GM23248 (cell line): ENCODE results near the gene CTBP2.

ENCODE experiments used
- EZH2 ChIP-seq: fragments of 200-600 bp; sonication (generic); IDR thresholded peaks from 2 replicates; pipeline ENCODE4 v1.6.1; 2018; ENCODE audit warnings: antibody characterized with exemption, mild to moderate bottlenecking; ENCODE audit not compliant: insufficient read depth, poor library complexity, severe bottlenecking
- EZH2phosphoT487 ChIP-seq: fragments of 200-600 bp; sonication (generic); IDR thresholded peaks from 2 replicates; pipeline ENCODE4 v1.6.1; 2018; ENCODE audit warnings: antibody characterized with exemption, moderate library complexity, mild to moderate bottlenecking, low read depth; ENCODE audit not compliant: insufficient read depth

DNA sequence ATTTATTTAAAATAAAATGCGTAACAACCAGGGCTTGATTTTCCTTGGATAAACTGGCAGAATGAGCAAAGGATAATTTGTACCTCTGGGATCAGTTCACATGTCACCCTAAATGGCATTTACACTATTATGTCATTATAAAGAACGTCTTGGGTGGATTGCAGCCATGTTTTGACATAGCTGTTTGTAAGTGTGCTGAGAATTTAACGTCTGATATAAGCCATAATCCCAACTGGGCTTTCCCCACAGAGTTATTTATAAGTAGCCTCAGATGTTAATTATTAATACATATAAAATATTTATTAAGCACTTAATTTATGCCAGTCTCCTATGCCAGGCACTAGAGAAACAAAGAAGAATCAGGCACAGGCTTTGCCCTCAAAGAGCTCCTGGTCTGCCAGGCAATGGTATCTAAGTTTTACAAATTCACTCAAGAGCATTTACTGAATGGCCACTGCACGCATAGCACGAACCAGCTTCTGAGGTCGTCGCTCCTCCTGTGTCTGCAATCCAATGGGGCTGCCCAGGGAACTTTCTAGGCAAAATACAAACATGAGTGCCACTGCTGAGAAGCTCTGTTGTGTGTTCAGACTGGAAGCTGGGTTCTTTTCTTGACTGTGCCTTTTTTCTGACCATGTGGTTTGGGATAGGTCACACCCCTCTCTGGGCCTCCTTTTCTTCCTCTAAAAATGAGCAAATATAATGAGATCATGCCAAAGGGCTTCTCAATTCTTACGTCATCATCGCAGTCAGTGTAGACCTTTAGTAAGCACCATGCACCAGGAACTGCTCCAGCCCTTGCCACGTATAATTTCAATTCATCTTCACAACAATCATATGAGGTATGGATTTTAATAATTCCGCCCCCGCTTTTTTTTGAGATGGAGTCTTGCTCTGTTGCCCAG, 11.3 kb upstream of the CTBP2 start:
- TF ChIP-seq EZH2 (no peak), EZH2phosphoT487 (no peak)
